Rectal smooth muscle tissue (tissue), 1 donor: ENCODE measurements around the gene PTPN23.

Source experiments
- H3K27ac ChIP-seq: one replicate; pipeline ENCODE4 v1.7.0; 2013; ENCODE audit warnings: low read depth, low read length, inconsistent platforms
- H3K27me3 ChIP-seq: one replicate; pipeline ENCODE4 v1.7.0; 2013; ENCODE audit warnings: low read length; ENCODE audit not compliant: control insufficient read depth, insufficient read depth
- H3K36me3 ChIP-seq: one replicate; pipeline ENCODE4 v1.7.0; 2013; ENCODE audit warnings: low read length; ENCODE audit not compliant: control insufficient read depth, insufficient read depth
- H3K4me1 ChIP-seq: one replicate; pipeline ENCODE4 v1.7.0; 2013; ENCODE audit warnings: low read length; ENCODE audit not compliant: control insufficient read depth, insufficient read depth
- H3K4me3 ChIP-seq: one replicate; pipeline ENCODE4 v1.7.0; 2013; ENCODE audit warnings: low read length
- H3K9ac ChIP-seq: one replicate; pipeline ENCODE4 v1.7.0; 2013; ENCODE audit warnings: low read length

Gene PTPN23

GRCh38 chr3:47380601-47381316, at the start of gene PTPN23:
Gene PTPN23 (plus strand): TSS chr3:47381021. CDS start chr3:47381097, 76 bp downstream.
- peaks cover 4% of the 10 kb centered on the region for H3K36me3 ChIP-seq
- no peaks in the 10 kb centered on the region for H3K27me3 ChIP-seq
- H3K27ac ChIP-seq = peak within 1 kb of the TSS; percentile 94
- peak within 1 kb of the TSS; percentile 98 for H3K4me3 ChIP-seq
- peak within 1 kb of the TSS; percentile 93 for H3K9ac ChIP-seq
- peaks cover 9% of the 10 kb centered on the region for H3K4me1 ChIP-seq

GRCh38 chr3:47333907-47334306, 46.9 kb upstream of the PTPN23 start:
- Histone ChIP-seq H3K27ac (no peak overlapping the region), H3K4me3 (no peak overlapping the region), H3K36me3 (peaks cover 21% of the 10 kb centered on the region), H3K27me3 (no peaks in the 10 kb centered on the region), H3K9ac (no peak overlapping the region), H3K4me1 (no peaks in the 10 kb centered on the region)

- no peaks in the 10 kb centered on the region for H3K27me3 ChIP-seq
- no peak overlapping the region for H3K27ac ChIP-seq
- no peak overlapping the region for H3K4me3 ChIP-seq
- peaks cover 31% of the 10 kb centered on the region for H3K36me3 ChIP-seq
- no peak overlapping the region for H3K9ac ChIP-seq
- H3K4me1 ChIP-seq = no peaks in the 10 kb centered on the region
Observed at GRCh38 chr3:47337656-47338055, 43.2 kb upstream of the PTPN23 start.

GRCh38 chr3:47339951-47340350, 40.9 kb upstream of the PTPN23 start:
- H3K27ac ChIP-seq = no peak overlapping the region
- peaks cover 31% of the 10 kb centered on the region for H3K36me3 ChIP-seq
- no peak overlapping the region for H3K4me3 ChIP-seq
- no peaks in the 10 kb centered on the region for H3K4me1 ChIP-seq
- no peaks in the 10 kb centered on the region for H3K27me3 ChIP-seq
- H3K9ac ChIP-seq = no peak overlapping the region

GRCh38 chr3:47340866-47341265, 40.0 kb upstream of the PTPN23 start:
- no peaks in the 10 kb centered on the region for H3K27me3 ChIP-seq
- no peaks in the 10 kb centered on the region for H3K4me1 ChIP-seq
- no peak overlapping the region for H3K4me3 ChIP-seq
- H3K36me3 ChIP-seq = peaks cover 31% of the 10 kb centered on the region
- no peak overlapping the region for H3K27ac ChIP-seq
- H3K9ac ChIP-seq = no peak overlapping the region

GRCh38 chr3:47342151-47342550, 38.7 kb upstream of the PTPN23 start:
- Histone ChIP-seq H3K36me3 (peaks cover 30% of the 10 kb centered on the region), H3K27me3 (no peaks in the 10 kb centered on the region), H3K27ac (no peak overlapping the region), H3K4me1 (no peaks in the 10 kb centered on the region), H3K4me3 (no peak overlapping the region), H3K9ac (no peak overlapping the region)

GRCh38 chr3:47342812-47343211, 38.0 kb upstream of the PTPN23 start:
- H3K27ac ChIP-seq = no peak overlapping the region
- H3K4me1 ChIP-seq = no peaks in the 10 kb centered on the region
- no peaks in the 10 kb centered on the region for H3K27me3 ChIP-seq
- peaks cover 23% of the 10 kb centered on the region for H3K36me3 ChIP-seq
- no peak overlapping the region for H3K9ac ChIP-seq
- H3K4me3 ChIP-seq = no peak overlapping the region

- no peak overlapping the region for H3K9ac ChIP-seq
- no peak overlapping the region for H3K27ac ChIP-seq
- peaks cover 23% of the 10 kb centered on the region for H3K36me3 ChIP-seq
- no peak overlapping the region for H3K4me3 ChIP-seq
- no peaks in the 10 kb centered on the region for H3K4me1 ChIP-seq
- no peaks in the 10 kb centered on the region for H3K27me3 ChIP-seq
Observed at GRCh38 chr3:47343471-47343971, 37.3 kb upstream of the PTPN23 start.

GRCh38 chr3:47344971-47345370, 35.9 kb upstream of the PTPN23 start:
- no peak overlapping the region for H3K9ac ChIP-seq
- no peaks in the 10 kb centered on the region for H3K27me3 ChIP-seq
- no peak overlapping the region for H3K27ac ChIP-seq
- H3K36me3 ChIP-seq = peaks cover 23% of the 10 kb centered on the region
- no peak overlapping the region for H3K4me3 ChIP-seq
- H3K4me1 ChIP-seq = no peaks in the 10 kb centered on the region

- Histone ChIP-seq H3K9ac (no peak overlapping the region), H3K4me1 (no peaks in the 10 kb centered on the region), H3K4me3 (no peak overlapping the region), H3K27me3 (no peaks in the 10 kb centered on the region), H3K27ac (no peak overlapping the region), H3K36me3 (peaks cover 15% of the 10 kb centered on the region)
Observed at GRCh38 chr3:47347217-47347801, 33.5 kb upstream of the PTPN23 start.

- Histone ChIP-seq H3K4me3 (no peak overlapping the region), H3K4me1 (no peaks in the 10 kb centered on the region), H3K27ac (no peak overlapping the region), H3K9ac (no peak overlapping the region), H3K27me3 (no peaks in the 10 kb centered on the region), H3K36me3 (peaks cover 8% of the 10 kb centered on the region)
Observed at GRCh38 chr3:47348411-47349154, 32.2 kb upstream of the PTPN23 start.

- H3K9ac ChIP-seq = no peak overlapping the region
- no peaks in the 10 kb centered on the region for H3K4me1 ChIP-seq
- H3K4me3 ChIP-seq = no peak overlapping the region
- H3K27ac ChIP-seq = no peak overlapping the region
- no peaks in the 10 kb centered on the region for H3K27me3 ChIP-seq
- H3K36me3 ChIP-seq = no peaks in the 10 kb centered on the region
Observed at GRCh38 chr3:47355010-47355409, 25.8 kb upstream of the PTPN23 start.
